BLaER1 treated with 17β-estradiol and CSF1 and Interleukin-3, amounts not matched to agents 10 nM and 100 nM (cell line): Measurements from ENCODE around the gene ITPKB.
A peak's percentile ranks its signal among the peaks of the same experiment; 100 is the strongest.

Experiments
- H3K27ac ChIP-seq, 11 experiments: shearing (Covaris generic); formaldehyde crosslinking; 2 replicates each; pipeline ENCODE4 v1.8.1; 2022
- H3K27me3 ChIP-seq, 11 experiments: shearing (Covaris generic); formaldehyde crosslinking; 2 replicates each; pipeline ENCODE4 v1.8.1; 2022
- H3K36me3 ChIP-seq, 11 experiments: shearing (Covaris generic); formaldehyde crosslinking; 2 replicates each; pipeline ENCODE4 v1.8.1; 2022
- H3K4me1 ChIP-seq, 10 experiments: shearing (Covaris generic); formaldehyde crosslinking; 2 replicates each; pipeline ENCODE4 v1.8.1; 2022
- H3K4me2 ChIP-seq, 11 experiments: shearing (Covaris generic); formaldehyde crosslinking; 2 replicates each; pipeline ENCODE4 v1.8.1; 2022
- H3K4me3 ChIP-seq, 10 experiments: shearing (Covaris generic); formaldehyde crosslinking; 2 replicates each; pipeline ENCODE4 v1.8.1; 2022
- H3K9ac ChIP-seq, 11 experiments: shearing (Covaris generic); formaldehyde crosslinking; 2 replicates each; pipeline ENCODE4 v1.8.1; 2022
- H3K9me3 ChIP-seq, 11 experiments: shearing (Covaris generic); formaldehyde crosslinking; replicated peaks in 1 of 11; 2 replicates each; pipeline ENCODE4 v1.8.1; 2022
- H4K20me1 ChIP-seq, 11 experiments: shearing (Covaris generic); formaldehyde crosslinking; 2 replicates each; pipeline ENCODE4 v1.8.1; 2022
- Cebpa-rat ChIP-seq, 11 experiments: shearing (Covaris generic); IDR thresholded peaks; 2 replicates each; pipeline ENCODE4 v1.8.1; 2022

The ITPKB gene

DNA sequence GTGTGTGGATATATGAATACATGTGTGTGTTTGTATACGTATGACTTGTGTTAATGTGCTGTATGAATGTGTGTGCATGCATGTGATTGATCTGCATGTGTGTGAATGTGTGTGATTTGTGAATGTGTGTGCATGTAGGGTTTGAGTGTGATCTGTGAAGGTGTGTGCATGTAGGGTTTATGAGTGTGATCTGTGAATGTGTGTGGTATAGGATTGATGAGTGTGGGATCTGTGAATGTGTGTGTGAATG, 102.3 kb downstream of the ITPKB start:
- Histone ChIP-seq H3K9ac (no peak overlapping the region), H4K20me1 (peaks cover 0 to 70% (median 12%) of the 10 kb centered on the region in 11 experiments; a peak in 13 of 22 replicates), H3K27me3 (no peaks in the 10 kb centered on the region), H3K4me1 (peaks cover 69 to 90% (median 81%) of the 10 kb centered on the region in 10 experiments), H3K4me3 (no peak overlapping the region), H3K27ac (no peak overlapping the region), H3K9me3 (no peaks in the 10 kb centered on the region), H3K4me2 (peak overlapping the region in 7 of 11 experiments; percentile 70 to 88 (median 82); a peak in 12 of 22 replicates), H3K36me3 (peaks cover 16 to 44% (median 35%) of the 10 kb centered on the region in 11 experiments; a peak in 19 of 22 replicates)
- TF ChIP-seq Cebpa-rat (IDR thresholded peaks at IDR 0.05), result no peak

DNA sequence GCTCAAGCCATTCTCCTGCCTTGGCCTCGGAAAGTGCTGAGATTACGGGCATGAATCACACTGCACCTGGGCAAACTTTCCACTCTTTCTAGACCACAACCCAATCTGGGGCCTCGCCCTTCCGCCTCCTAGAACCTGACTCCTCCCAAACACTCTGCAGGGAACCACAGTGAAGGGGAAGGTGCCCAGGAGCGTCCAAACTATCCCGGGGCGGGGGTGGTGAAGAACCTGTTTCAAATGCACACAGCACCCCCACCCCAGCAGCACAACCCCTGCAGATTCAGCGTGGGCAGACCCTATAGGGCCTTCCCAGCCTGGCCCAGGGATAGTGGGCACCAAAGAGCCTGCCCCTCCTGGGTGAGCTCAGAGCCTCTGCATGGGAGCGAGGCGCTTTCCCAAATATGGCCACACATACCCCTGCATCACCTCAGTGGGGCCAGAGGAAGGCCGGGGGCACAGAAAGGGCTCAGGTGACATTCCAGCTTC, 103.6 kb downstream of the ITPKB start:
- TF ChIP-seq Cebpa-rat (IDR thresholded peaks at IDR 0.05), result no peak
- no peak overlapping the region for H3K4me3 ChIP-seq
- H3K4me1 ChIP-seq, result peaks cover 69 to 90% (median 80%) of the 10 kb centered on the region in 10 experiments
- H3K9ac ChIP-seq, result peak overlapping the region in 7 of 11 experiments; percentile 0 to 44 (median 25); a peak in 4 of 22 replicates
- peaks cover 16 to 38% (median 31%) of the 10 kb centered on the region in 11 experiments; a peak in 17 of 22 replicates for H3K36me3 ChIP-seq
- peaks cover 0 to 59% (median 12%) of the 10 kb centered on the region in 11 experiments; a peak in 13 of 22 replicates for H4K20me1 ChIP-seq
- peak overlapping the region in 2 of 11 experiments; percentile 30 to 31; a peak in 4 of 22 replicates for H3K27ac ChIP-seq
- H3K27me3 ChIP-seq, result no peaks in the 10 kb centered on the region
- no peaks in the 10 kb centered on the region for H3K9me3 ChIP-seq
- H3K4me2 ChIP-seq, result peak overlapping the region; percentile 70 to 89 (median 82)

DNA sequence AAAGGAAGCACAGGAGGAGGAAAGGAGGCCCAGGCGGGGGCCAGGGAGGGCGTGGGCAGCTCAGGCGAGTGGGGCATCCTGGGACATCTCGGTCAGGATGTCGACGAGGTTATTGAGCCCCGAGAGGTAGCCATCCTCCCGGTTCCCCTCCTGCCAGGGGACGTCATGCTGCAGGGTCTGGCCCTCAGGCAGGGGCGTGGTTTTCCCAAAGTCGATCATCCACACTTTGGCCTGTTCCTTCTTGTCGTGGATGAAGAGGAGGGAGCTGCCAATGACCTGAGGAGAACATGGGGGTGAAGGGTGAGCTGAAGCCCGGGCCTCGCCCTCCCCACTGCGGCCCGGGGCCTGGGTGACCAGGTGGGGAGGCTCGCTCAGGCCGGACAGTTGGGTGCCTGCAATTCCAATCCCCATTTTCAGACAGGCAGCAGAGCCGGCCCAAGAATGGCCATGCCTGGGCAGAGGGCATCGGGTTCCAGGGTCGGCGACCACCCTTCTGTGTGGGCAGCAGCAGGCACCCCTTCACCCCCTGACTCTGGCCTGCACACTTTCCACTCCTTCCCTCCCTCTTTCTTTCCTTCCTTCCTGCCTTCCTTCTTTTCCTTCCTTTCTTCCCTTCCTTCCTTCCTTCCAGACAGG, 104.4 kb downstream of the ITPKB start:
- Histone ChIP-seq H3K9me3 (no peaks in the 10 kb centered on the region), H3K36me3 (peaks cover 16 to 37% (median 30%) of the 10 kb centered on the region in 11 experiments; a peak in 17 of 22 replicates), H3K4me1 (peaks cover 66 to 88% (median 73%) of the 10 kb centered on the region in 10 experiments), H3K4me2 (peak overlapping the region; percentile 70 to 89 (median 82)), H3K9ac (peak overlapping the region in 2 of 11 experiments; percentile 13 to 44; a peak in 2 of 22 replicates), H3K27ac (peak overlapping the region in 3 of 11 experiments; percentile 10 to 31 (median 30); a peak in 4 of 22 replicates), H4K20me1 (peaks cover 0 to 52% (median 12%) of the 10 kb centered on the region in 11 experiments; a peak in 11 of 22 replicates), H3K27me3 (no peaks in the 10 kb centered on the region), H3K4me3 (no peak overlapping the region)
- TF ChIP-seq Cebpa-rat (IDR thresholded peaks at IDR 0.05), result no peak

DNA sequence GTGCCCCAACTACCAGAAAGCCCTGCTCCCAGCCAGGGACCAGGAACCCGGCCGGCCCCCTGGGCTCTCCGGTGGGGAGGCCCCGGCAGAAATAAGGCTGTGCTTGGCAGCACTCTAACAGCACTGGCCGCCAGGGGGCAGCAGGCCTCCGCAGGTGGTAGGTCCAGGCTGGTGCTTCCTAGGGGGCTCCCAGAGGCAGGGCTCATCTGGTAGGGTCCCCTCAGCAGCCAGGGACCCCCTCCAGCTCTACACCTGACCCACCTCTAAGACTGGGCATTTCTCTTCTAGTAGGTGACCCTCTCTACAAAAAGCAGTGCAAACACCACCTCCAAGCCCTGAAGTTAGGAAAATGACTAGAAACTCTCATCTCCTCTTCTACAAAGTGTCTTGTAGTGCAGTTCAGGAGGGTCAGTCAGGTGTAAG, 104.9 kb downstream of the ITPKB start:
- Histone ChIP-seq H4K20me1 (peaks cover 0 to 47% (median 12%) of the 10 kb centered on the region in 11 experiments; a peak in 11 of 22 replicates), H3K4me1 (peaks cover 61 to 82% (median 67%) of the 10 kb centered on the region in 10 experiments), H3K4me2 (peak overlapping the region; percentile 70 to 89 (median 82)), H3K9ac (peak overlapping the region in 4 of 11 experiments; percentile 4 to 26 (median 16); a peak in 4 of 22 replicates), H3K4me3 (no peak overlapping the region), H3K27me3 (no peaks in the 10 kb centered on the region), H3K27ac (0 out of 22 replicates have a peak overlapping the region, but pooled peaks of 3 of the 11 experiments have one; percentile 7 to 37 (median 10)), H3K36me3 (peaks cover 12 to 32% (median 25%) of the 10 kb centered on the region in 11 experiments; a peak in 17 of 22 replicates), H3K9me3 (no peaks in the 10 kb centered on the region)
- TF ChIP-seq Cebpa-rat (IDR thresholded peaks at IDR 0.05), result no peak

DNA sequence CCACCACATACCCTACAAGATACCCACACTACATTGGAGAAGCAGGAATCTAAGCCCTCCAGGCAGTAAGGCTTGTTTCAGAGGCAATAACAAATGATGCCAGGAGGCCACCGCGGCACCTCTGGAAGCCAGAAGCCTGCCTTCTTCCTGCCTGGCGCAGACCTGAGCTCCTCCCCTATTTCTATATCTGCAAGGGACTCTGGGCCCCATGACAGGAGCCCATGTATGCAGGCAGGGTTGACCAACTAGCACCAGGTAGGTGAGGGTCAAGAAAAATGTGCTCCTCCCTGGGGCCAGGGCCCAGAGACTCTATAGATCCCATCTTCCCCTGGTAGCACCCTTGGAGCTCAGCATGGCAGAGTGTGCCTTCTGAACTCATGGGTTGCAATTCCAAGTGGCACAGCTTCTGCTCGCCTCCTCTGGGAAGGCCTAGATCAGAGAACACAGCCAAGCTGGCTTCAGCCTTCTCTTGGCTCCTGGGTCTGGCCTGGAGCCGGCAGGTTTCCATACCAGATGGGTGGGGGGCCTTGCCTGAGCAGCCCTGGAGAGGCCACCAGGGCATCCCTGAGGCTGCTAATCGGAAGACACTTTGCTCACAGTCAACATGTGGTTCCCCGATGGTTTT, 105.4 kb downstream of the ITPKB start:
- TF ChIP-seq Cebpa-rat (IDR thresholded peaks at IDR 0.05), result no peak
- peak overlapping the region in 5 of 11 experiments; percentile 0 to 26 (median 13); a peak in 7 of 22 replicates for H3K9ac ChIP-seq
- peak overlapping the region in 2 of 11 experiments; percentile 7 to 37; a peak in 3 of 22 replicates for H3K27ac ChIP-seq
- peaks cover 60 to 78% (median 65%) of the 10 kb centered on the region in 10 experiments for H3K4me1 ChIP-seq
- H3K4me3 ChIP-seq, result no peak overlapping the region
- peaks cover 0 to 46% (median 12%) of the 10 kb centered on the region in 11 experiments; a peak in 11 of 22 replicates for H4K20me1 ChIP-seq
- peaks cover 7 to 26% (median 20%) of the 10 kb centered on the region in 11 experiments; a peak in 17 of 22 replicates for H3K36me3 ChIP-seq
- H3K9me3 ChIP-seq, result no peaks in the 10 kb centered on the region
- H3K27me3 ChIP-seq, result no peaks in the 10 kb centered on the region
- H3K4me2 ChIP-seq, result peak overlapping the region; percentile 70 to 89 (median 82)

DNA sequence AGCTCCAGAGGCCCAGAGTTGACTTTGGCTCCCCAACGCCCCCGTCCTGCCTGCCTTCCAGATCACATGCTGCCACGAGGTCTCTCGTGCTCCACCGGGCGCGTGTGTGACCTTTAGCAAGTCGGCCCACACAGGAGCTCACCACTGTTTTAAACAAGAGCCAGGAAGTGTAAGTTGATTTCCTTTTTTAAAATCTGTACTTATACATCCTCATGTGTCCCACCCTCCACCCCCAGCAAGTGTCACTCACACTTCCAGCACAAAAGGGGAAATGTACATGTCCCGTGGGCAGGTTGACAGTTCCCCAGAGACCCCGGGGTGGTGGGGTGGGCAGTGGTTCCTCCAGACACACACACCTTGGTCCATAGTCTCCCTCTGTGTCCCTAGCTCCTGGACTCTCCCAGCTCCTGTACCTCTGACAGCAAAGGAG, 106.1 kb downstream of the ITPKB start:
- no peak for TF ChIP-seq Cebpa-rat (IDR thresholded peaks at IDR 0.05)
- Histone ChIP-seq H4K20me1 (peaks cover 0 to 39% (median 12%) of the 10 kb centered on the region in 11 experiments; a peak in 11 of 22 replicates), H3K4me1 (peaks cover 60 to 77% (median 68%) of the 10 kb centered on the region in 10 experiments), H3K27ac (peak overlapping the region in 3 of 11 experiments; percentile 23 to 37 (median 33); a peak in 6 of 22 replicates), H3K4me2 (peak overlapping the region; percentile 70 to 89 (median 82)), H3K36me3 (peaks cover 5 to 19% (median 13%) of the 10 kb centered on the region in 11 experiments; a peak in 15 of 22 replicates), H3K4me3 (no peak overlapping the region), H3K9me3 (peaks cover 0 to 5% (median 0%) of the 10 kb centered on the region in 11 experiments; a peak in 2 of 22 replicates), H3K9ac (peak overlapping the region in 4 of 11 experiments; percentile 6 to 43 (median 28); a peak in 5 of 22 replicates), H3K27me3 (no peaks in the 10 kb centered on the region)

DNA sequence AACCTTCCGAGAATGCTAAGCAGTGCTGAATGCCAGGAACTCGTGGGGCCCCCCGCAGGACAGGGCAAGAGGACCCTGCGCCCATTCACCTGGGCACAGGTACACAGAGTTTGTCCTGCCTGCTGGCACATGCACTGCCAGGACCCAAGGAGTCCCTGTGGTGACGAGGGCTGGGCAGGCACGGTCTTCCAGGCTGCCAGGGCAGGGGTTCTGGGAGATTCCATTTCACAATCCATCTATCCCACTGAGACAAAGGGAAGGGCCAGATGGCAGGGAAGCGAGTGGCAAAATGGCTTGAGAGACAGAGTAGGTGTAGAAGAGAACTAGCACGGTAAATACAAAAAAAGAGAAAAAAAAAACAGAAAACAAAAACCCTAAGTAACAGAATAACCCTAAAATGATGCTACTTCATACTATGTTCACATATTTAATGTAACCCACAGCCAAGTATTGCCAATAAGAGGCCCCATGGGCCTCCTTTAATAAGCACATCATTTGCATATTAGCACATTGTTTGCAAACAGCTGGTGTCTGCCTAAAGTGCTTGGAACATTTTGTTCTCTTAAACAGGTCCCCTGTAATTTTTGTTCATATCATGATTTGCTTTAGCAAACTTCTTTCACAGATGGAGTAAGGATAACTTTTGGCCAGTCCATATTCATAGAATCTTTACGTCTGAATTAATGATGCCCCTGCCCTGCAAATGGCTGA, 106.8 kb downstream of the ITPKB start:
- H3K4me1 ChIP-seq, result peaks cover 65 to 78% (median 72%) of the 10 kb centered on the region in 10 experiments
- TF ChIP-seq Cebpa-rat (IDR thresholded peaks at IDR 0.05), result no peak
- peak overlapping the region in 4 of 11 experiments; percentile 25 to 37 (median 34); a peak in 8 of 22 replicates for H3K27ac ChIP-seq
- peaks cover 0 to 9% (median 0%) of the 10 kb centered on the region in 11 experiments; a peak in 2 of 22 replicates for H3K9me3 ChIP-seq
- H3K27me3 ChIP-seq, result no peaks in the 10 kb centered on the region
- H3K4me3 ChIP-seq, result no peak overlapping the region
- H3K9ac ChIP-seq, result peak overlapping the region in 4 of 11 experiments; percentile 19 to 51 (median 40); a peak in 5 of 22 replicates
- H3K4me2 ChIP-seq, result peak overlapping the region; percentile 70 to 89 (median 82)
- peaks cover 0 to 36% (median 12%) of the 10 kb centered on the region in 11 experiments; a peak in 11 of 22 replicates for H4K20me1 ChIP-seq
- peaks cover 3 to 13% (median 6%) of the 10 kb centered on the region in 11 experiments; a peak in 15 of 22 replicates for H3K36me3 ChIP-seq
